GM23248 (cell line): Measurements from ENCODE around the gene UBAC1. TPM values are rescaled to one million over a fixed set of nuclear protein-coding genes. Genes with fewer than 3 reads are reported as not detected.

Experiments used
- DNase-seq: peaks from one replicate; pipeline ENCODE4 v3.0.0-alpha.2; 2015
- H2AFZ ChIP-seq: fragments of 200-600 bp; sonication (generic); 2 replicates; pipeline ENCODE4 v1.6.1; 2016; ENCODE audit warnings: antibody characterized with exemption
- H3F3A ChIP-seq: fragments of 200-600 bp; sonication (generic); 2 replicates; pipeline ENCODE4 v1.6.1; 2016; ENCODE audit warnings: mild to moderate bottlenecking, antibody characterized with exemption, mixed run types; ENCODE audit not compliant: insufficient read depth
- H3K27ac ChIP-seq: fragments of 200-600 bp; sonication (generic); 2 replicates; pipeline ENCODE4 v1.5.1; 2016; ENCODE audit warnings: mild to moderate bottlenecking
- H3K27me3 ChIP-seq: fragments of 200-600 bp; sonication (generic); replicated peaks from 2 replicates; pipeline ENCODE4 v1.6.1; 2016; ENCODE audit warnings: mild to moderate bottlenecking; ENCODE audit not compliant: insufficient read depth
- H3K36me3 ChIP-seq: fragments of 200-600 bp; sonication (generic); 2 replicates; pipeline ENCODE4 v1.6.1; 2016; ENCODE audit warnings: low read depth, mild to moderate bottlenecking
- H3K4me1 ChIP-seq: fragments of 200-600 bp; sonication (generic); 2 replicates; pipeline ENCODE4 v1.6.1; 2016; ENCODE audit warnings: mild to moderate bottlenecking; ENCODE audit not compliant: insufficient read depth
- H3K4me2 ChIP-seq: fragments of 200-600 bp; sonication (generic); one replicate; pipeline ENCODE4 v1.6.1; 2016; ENCODE audit warnings: mild to moderate bottlenecking; ENCODE audit not compliant: unreplicated experiment
- H3K4me3 ChIP-seq: fragments of 200-600 bp; sonication (generic); 2 replicates; pipeline ENCODE4 v1.5.1; 2016; ENCODE audit warnings: mild to moderate bottlenecking
- H3K79me2 ChIP-seq: fragments of 200-600 bp; sonication (generic); 2 replicates; pipeline ENCODE4 v1.6.1; 2016; ENCODE audit warnings: mild to moderate bottlenecking; ENCODE audit not compliant: insufficient read depth
- H3K9ac ChIP-seq: fragments of 200-600 bp; sonication (generic); 2 replicates; pipeline ENCODE4 v1.6.1; 2016; ENCODE audit warnings: mild to moderate bottlenecking
- H3K9me2 ChIP-seq: fragments of 200-600 bp; sonication (generic); 2 replicates; pipeline ENCODE4 v1.6.1; 2016; ENCODE audit warnings: mixed run types, mild to moderate bottlenecking, moderate library complexity; ENCODE audit not compliant: insufficient read depth
- H3K9me3 ChIP-seq: fragments of 200-600 bp; sonication (generic); one replicate; pipeline ENCODE4 v1.6.1; 2017; ENCODE audit warnings: low read depth
- H4K20me1 ChIP-seq: fragments of 200-600 bp; sonication (generic); 2 replicates; pipeline ENCODE4 v1.6.0; 2016; ENCODE audit not compliant: insufficient read depth
- EZH2 ChIP-seq: fragments of 200-600 bp; sonication (generic); IDR thresholded peaks from 2 replicates; pipeline ENCODE4 v1.6.1; 2018; ENCODE audit warnings: antibody characterized with exemption, mild to moderate bottlenecking; ENCODE audit not compliant: insufficient read depth, poor library complexity, severe bottlenecking
- EZH2phosphoT487 ChIP-seq: fragments of 200-600 bp; sonication (generic); IDR thresholded peaks from 2 replicates; pipeline ENCODE4 v1.6.1; 2018; ENCODE audit warnings: antibody characterized with exemption, moderate library complexity, mild to moderate bottlenecking, low read depth; ENCODE audit not compliant: insufficient read depth
- WGBS, 2 experiments: methylation state at CpG; one replicate each; pipeline ENCODE4 v1.1.6; 2015 to 2017; ENCODE audit warnings: low lambda C conversion rate in 2 of 2, low coverage in 1 of 2; ENCODE audit errors: missing lambda C conversion rate in 2 of 2; 5-methylcytosine and 5-hydroxymethylcytosine counted together
- in situ Hi-C: fragments of 300-500 bp; cut with MboI; formaldehyde crosslinking; loops from 2 replicates; pipeline ENCODE4 v1.15.0; 2020
- polyA plus RNA-seq: library from polyadenylated mRNA; unstranded; fragments of >200 nt; fragmentation: Nextera tagmentation; extraction: Ambion mirVana; gene quantifications from 2 replicates; pipeline ENCODE4 v1.2.1, GENCODE V29; 2016
- total RNA-seq: library from RNA; depleted of rRNA; stranded (reverse); fragments of >200 nt; shearing (Covaris generic); gene quantifications from 2 replicates; pipeline ENCODE4 v1.2.3, GENCODE V29; 2014

The UBAC1 gene
- total and polyA plus RNA-seq, 2 experiments from 2014 or later: 29.4 to 45.9 TPM

DNA sequence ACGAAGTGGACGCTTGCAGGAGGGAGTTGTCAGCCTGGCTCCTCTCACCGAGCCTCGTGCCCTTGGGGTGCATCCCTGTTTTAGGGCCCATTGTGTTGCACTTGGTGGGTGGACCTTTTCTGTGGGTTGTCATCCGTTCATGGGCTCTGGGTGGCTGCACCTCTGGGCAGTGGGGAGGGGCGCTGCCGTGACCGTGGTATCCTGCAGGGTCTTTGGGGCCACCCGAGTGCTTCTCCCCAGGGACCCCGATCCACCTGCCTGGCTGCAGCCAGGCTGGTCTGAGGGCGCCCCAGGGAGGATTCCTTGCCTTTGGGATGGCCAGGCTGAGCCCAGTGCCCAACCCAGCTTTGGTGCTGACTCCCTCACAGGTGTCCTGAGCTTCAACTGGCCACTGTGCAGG lies 41.0 kb upstream of the UBAC1 start:
- Histone ChIP-seq H2AFZ (no peak overlapping the region), H3K4me1 (no peaks in the 10 kb centered on the region), H3K79me2 (no peaks in the 10 kb centered on the region), H3K4me2 (no peak overlapping the region), H3K36me3 (no peaks in the 10 kb centered on the region), H4K20me1 (no peaks in the 10 kb centered on the region), H3K9me3 (no peaks in the 10 kb centered on the region), H3K4me3 (no peak overlapping the region), H3K27me3 (no peaks in the 10 kb centered on the region), H3K9me2 (no peaks in the 10 kb centered on the region), H3F3A (0 out of 2 replicates have a peak, but pooled peaks cover 3% of the 10 kb centered on the region), H3K9ac (no peak overlapping the region), H3K27ac (no peak overlapping the region)
- in situ Hi-C loops: no loop called here
- TF ChIP-seq EZH2phosphoT487 (no peak), EZH2 (no peak)
- DNase-seq: no peak
- 93 to 94% methylated on average over 11 of the region's 11 CpGs for WGBS, 2 experiments

DNA sequence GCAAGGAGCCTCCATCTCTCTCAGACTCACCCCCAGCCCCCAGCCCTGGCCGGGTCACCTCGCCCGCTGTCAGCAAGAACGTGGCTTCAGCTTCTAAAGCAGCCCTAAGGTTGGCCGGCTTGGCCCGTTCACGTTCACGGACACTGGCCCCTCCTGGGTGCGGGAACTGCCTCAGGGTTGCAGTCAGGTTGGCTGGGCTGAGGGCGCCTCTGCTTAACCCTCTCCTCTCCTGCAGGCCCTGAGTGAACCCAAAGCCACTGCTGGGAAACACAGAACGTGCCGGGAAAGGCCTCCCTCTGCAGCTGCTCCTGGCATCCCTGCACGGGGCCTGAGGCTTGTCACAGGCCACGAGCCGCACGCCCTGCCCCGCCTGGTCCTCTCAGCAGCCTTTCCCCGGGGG lies 40.1 kb upstream of the UBAC1 start:
- no peaks in the 10 kb centered on the region for H3K36me3 ChIP-seq
- H3K9ac ChIP-seq: no peak overlapping the region
- no peaks in the 10 kb centered on the region for H3K79me2 ChIP-seq
- no peak overlapping the region for H3K27ac ChIP-seq
- no peaks in the 10 kb centered on the region for H3K27me3 ChIP-seq
- in situ Hi-C loops: no loop called here
- H3K4me1 ChIP-seq: no peaks in the 10 kb centered on the region
- no peak for TF ChIP-seq EZH2
- TF ChIP-seq EZH2phosphoT487: no peak
- H3K4me2 ChIP-seq: no peak overlapping the region
- H3K9me3 ChIP-seq: no peaks in the 10 kb centered on the region
- no peaks in the 10 kb centered on the region for H3F3A ChIP-seq
- WGBS, 2 experiments: 33 to 48% methylated on average over 14 to 18 of the region's 18 CpGs
- H3K4me3 ChIP-seq: no peak overlapping the region
- H3K9me2 ChIP-seq: no peaks in the 10 kb centered on the region
- no peak for DNase-seq
- H4K20me1 ChIP-seq: no peaks in the 10 kb centered on the region
- H2AFZ ChIP-seq: no peak overlapping the region

DNA sequence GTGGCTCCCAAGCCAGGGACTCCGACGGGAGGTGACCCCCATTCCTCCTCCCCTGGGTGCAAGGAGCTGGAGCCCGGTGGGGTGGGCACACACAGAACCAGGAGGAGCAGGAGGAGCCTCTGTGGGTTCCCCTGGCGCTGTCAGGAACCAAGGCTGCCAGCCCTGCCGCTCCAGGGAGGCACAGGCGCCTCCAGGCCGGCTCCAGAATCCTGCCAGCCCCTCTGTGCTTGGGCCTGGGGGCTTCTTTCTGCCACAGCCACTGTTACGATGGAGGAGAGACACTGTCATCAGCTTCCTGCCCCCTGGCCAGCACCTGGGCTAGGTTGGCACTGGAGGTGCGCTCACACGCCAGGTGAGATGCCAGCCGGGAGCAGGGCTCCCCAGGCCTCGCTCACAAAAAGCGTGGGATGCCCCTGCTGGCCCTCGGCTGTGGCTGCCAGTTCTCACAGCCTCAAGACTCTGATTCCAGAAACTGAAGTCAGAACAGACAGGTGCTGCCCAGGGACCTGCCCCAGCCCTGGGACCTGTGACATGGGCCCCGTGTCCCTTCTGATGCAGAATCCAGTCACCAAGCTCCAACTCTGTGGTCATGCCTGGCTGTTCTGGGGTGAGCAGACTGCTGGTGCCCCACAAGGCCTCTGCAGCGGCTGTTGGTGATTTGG lies 37.4 kb upstream of the UBAC1 start:
- no peaks in the 10 kb centered on the region for H4K20me1 ChIP-seq

DNA sequence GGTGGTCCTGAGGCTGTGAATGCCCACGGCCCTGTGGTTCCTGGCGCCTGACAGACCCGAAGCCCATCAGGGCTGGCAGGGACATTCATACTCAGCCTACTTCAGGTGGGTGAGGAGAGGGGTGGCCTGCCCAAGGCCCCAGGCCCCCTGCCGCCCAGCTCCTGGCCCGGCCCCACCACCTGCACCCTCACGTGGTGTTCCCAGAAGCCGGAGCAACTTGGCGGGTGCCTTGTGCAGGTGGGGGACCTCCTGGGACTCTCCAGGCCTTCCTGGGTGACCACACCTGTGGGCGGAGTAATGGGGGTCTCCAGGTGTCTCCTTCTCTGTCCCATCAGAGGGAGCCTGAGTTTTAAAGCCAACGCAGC lies 36.8 kb upstream of the UBAC1 start:
- no peak overlapping the region for H3K27ac ChIP-seq
- H3K9me3 ChIP-seq: no peaks in the 10 kb centered on the region
- DNase-seq: no peak
- peaks cover under 1% of the 10 kb centered on the region; the same call in 1 of the 2 replicates for H3K4me1 ChIP-seq
- no peak overlapping the region for H3K9ac ChIP-seq
- H2AFZ ChIP-seq: no peak overlapping the region
- H3K9me2 ChIP-seq: no peaks in the 10 kb centered on the region
- H3K79me2 ChIP-seq: no peaks in the 10 kb centered on the region
- in situ Hi-C loops: no loop called here
- no peak overlapping the region for H3K4me3 ChIP-seq
- H3K36me3 ChIP-seq: no peaks in the 10 kb centered on the region
- TF ChIP-seq EZH2 (no peak), EZH2phosphoT487 (no peak)
- no peaks in the 10 kb centered on the region for H3K27me3 ChIP-seq
- no peak overlapping the region for H3K4me2 ChIP-seq
- no peaks in the 10 kb centered on the region for H3F3A ChIP-seq
- 65 to 78% methylated on average over 6 to 9 of the region's 10 CpGs for WGBS, 2 experiments
- H4K20me1 ChIP-seq: no peaks in the 10 kb centered on the region

More for the DNA sequence above, 37.4 kb upstream of the UBAC1 start:
- 77 to 79% methylated on average over 16 of the region's 16 CpGs for WGBS, 2 experiments
- no peak overlapping the region for H3K4me2 ChIP-seq
- H3K27ac ChIP-seq: no peak overlapping the region
- no peak overlapping the region for H3K9ac ChIP-seq
- H3K36me3 ChIP-seq: no peaks in the 10 kb centered on the region
- H3K79me2 ChIP-seq: no peaks in the 10 kb centered on the region
- no peaks in the 10 kb centered on the region for H3K4me1 ChIP-seq
- DNase-seq: no peak
- TF ChIP-seq EZH2phosphoT487 (no peak), EZH2 (no peak)
- no peak overlapping the region for H2AFZ ChIP-seq
- H3K27me3 ChIP-seq: no peaks in the 10 kb centered on the region
- H3K9me3 ChIP-seq: no peaks in the 10 kb centered on the region
- H3K4me3 ChIP-seq: no peak overlapping the region
- H3F3A ChIP-seq: no peaks in the 10 kb centered on the region
- in situ Hi-C loops: no loop called here
- no peaks in the 10 kb centered on the region for H3K9me2 ChIP-seq
